ENCODE results near the gene ISG20.

Gene ISG20

GRCh38 chr15:88638626-88639372 is at the start of gene ISG20:
ISG20 (plus strand) TSS chr15:88639016; CDS start chr15:88639367, 351 bp downstream.
- DNase-seq (ENCODE audit: low spot score): peak; percentile 98

- DNase-seq (ENCODE audit: low spot score): no peak
Observed at GRCh38 chr15:88590759-88591158, 48.1 kb upstream of the ISG20 start.

- no peak for DNase-seq (ENCODE audit: low spot score)
Observed at GRCh38 chr15:88591384-88591783, 47.4 kb upstream of the ISG20 start.

- DNase-seq (ENCODE audit: low spot score): no peak
Observed at GRCh38 chr15:88603885-88604284, 34.9 kb upstream of the ISG20 start.

GRCh38 chr15:88604381-88605188 is 34.2 kb upstream of the ISG20 start:
- DNase-seq (ENCODE audit: low spot score): no peak

- no peak for DNase-seq (ENCODE audit: low spot score)
Observed at GRCh38 chr15:88605189-88606069, 33.4 kb upstream of the ISG20 start.

GRCh38 chr15:88606070-88606794 is 32.6 kb upstream of the ISG20 start:
- no peak for DNase-seq (ENCODE audit: low spot score)

- no peak for DNase-seq (ENCODE audit: low spot score)
Observed at GRCh38 chr15:88607951-88608350, 30.9 kb upstream of the ISG20 start.

- no peak for DNase-seq (ENCODE audit: low spot score)
Observed at GRCh38 chr15:88608607-88609181, 30.1 kb upstream of the ISG20 start.

- no peak for DNase-seq (ENCODE audit: low spot score)
Observed at GRCh38 chr15:88609344-88610090, 29.3 kb upstream of the ISG20 start.

- DNase-seq (ENCODE audit: low spot score): no peak
Observed at GRCh38 chr15:88610701-88611231, 28.1 kb upstream of the ISG20 start.

GRCh38 chr15:88612186-88612796 is 26.5 kb upstream of the ISG20 start:
- no peak for DNase-seq (ENCODE audit: low spot score)

GRCh38 chr15:88613074-88613944 is 25.5 kb upstream of the ISG20 start:
- no peak for DNase-seq (ENCODE audit: low spot score)

- DNase-seq (ENCODE audit: low spot score): no peak
Observed at GRCh38 chr15:88615303-88616107, 23.3 kb upstream of the ISG20 start.

- no peak for DNase-seq (ENCODE audit: low spot score)
Observed at GRCh38 chr15:88616240-88616639, 22.6 kb upstream of the ISG20 start.

GRCh38 chr15:88617031-88617722 is 21.6 kb upstream of the ISG20 start:
- no peak for DNase-seq (ENCODE audit: low spot score)

GRCh38 chr15:88617790-88618189 is 21.0 kb upstream of the ISG20 start:
- DNase-seq (ENCODE audit: low spot score): no peak

All from CD4-positive, alpha-beta T cell treated with Interleukin-6 at 100 ng/mL for 8 hours (primary cell).